Pons (tissue), 1 donor: ENCODE results near the gene DDX17.

Experiments
- DNase-seq: peaks from one replicate; pipeline ENCODE4 v3.0.0-alpha.2; 2016; ENCODE audit warnings: low spot score

The DDX17 gene

DNA sequence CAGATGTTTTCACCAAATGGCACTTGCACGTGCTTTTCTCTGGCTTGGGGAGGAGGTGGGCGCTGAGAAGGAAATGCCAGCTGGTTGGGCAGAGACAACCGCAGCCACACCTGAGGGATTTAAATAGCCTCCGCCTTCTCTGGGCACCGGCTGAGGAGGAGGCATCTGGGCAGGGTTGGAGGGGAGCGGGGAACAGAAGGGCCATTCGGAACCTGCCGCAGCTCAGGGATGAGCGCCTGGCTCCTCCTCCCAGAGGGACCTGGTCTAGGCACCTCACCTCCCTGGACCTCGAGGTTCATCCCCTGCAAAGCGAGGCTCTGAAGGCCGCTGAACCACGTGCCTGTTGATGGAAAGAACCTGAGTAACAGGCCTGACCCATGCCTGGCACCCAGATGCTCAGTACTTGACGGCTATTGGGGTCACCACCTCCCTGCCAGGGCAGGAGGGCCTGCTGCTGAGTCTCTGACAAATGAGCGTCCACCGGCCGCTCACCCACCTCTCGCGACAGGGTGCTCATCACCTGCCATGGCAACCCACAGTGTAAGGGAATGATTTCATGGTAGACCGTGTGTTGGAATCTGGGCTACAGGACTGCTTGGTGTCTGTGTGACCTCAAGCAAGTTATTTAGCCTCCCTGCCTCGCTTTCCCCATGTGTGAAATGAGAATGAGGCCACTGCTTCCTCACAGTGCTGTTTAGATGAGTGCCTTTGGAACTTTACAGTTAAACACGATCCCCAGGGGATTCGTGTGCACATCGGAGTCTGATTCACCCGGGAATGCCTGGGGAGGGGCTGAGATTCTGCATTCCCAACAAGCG is 40.2 kb downstream of the DDX17 start:
- no peak for DNase-seq

DNA sequence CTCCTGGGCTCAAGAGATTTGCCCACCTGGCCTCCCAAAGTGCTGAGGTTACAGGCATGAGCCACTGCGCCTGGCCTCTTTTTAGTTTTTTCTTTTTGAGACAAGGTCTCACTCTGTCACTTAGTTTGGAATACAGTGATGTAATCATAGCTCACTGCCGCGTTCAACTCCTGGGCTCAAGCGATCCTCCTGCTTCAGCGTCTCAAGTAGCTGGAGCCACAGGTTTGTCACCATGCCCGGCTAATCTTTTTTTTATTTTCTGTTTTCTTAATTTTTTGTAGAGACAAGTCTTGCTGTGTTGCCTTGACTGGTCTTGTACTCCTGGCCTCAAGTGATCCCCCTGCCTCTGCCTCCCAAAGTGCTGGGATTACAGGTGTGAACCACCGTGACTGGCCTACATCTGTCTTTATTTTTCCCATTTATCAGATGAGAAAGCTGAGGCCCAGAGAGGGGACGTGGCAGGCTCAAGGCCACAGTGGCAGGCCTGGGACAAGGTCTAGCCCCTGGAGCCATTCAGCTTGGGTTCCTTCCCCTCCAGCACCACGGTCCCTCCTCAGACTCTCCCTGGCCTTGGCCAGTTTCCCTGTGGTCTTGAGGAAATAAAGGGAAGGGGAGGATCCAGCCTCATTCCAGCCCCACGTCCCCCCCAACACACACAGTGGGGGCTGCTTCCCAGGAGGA is 41.0 kb downstream of the DDX17 start:
- DNase-seq: no peak

DNA sequence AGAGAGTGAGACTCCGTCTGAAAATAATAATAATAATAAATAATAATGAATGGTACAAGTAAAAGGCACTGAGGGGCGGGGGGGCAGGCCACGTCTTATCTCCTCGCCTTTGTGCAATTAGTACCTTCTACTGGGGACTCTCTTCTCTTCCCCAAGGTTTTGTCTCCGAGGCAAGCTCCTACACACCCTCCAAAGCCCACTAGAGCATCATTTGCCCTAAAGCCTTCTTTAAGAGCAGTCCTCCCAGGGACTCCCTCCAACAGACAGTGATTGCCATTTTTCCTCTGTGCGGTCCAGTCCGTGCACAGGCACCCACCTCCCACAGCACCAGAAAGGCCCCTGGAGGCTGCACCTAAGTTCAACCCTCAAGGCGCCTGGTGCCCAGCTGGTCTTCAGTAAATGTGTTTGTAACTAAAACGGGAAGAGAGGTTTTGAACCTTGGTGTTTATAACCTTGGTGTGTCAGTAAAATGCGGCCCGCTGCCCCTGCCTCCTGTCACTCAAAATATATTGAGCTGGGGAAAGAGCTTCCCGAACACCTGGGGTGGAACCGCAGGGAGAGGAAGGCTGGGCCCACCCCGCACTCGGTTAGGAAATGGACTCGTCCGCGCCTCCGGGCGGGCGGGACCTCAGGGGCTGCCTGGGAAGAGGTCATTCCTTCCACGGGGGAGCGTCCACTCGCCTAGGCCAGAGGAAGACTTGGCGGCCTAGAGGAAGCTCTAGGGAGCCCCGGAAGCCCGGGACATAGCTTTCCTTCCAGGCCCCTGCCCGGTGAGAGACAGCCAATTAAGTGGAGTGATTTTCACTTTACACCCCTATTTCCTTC is 42.9 kb downstream of the DDX17 start:
- no peak for DNase-seq

DNA sequence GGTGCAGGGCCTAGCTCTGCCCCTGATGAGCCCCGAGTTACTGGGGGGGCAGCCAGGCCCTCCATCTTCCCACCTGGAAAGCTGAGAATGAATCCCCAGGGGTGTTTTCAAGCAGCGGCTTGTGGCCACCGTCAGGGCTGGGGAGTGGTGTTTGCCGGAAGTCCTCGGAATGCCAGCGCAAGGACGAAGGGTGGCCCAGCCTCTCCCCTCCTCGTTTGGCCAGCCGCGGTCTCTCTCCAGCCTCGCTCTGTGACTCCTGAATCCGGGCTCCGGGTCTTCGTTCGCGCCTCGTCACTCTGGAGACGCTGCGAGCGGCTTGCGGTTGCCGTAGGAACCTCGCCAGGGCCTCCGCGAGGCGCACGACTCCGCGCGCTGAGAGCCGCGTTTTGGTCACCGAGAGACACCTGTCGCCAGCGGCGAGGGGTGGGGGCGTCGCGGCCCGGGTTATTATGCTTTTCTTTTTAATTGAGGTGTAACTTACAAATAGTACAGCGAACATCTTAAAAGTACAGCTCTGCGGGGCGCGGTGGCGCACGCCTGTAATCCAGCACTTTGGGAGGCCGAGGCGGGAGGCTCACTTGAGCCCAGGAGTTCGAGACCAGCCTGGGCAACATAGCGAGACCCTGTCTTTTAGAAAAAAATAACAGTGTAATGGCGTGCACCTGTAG is 44.6 kb downstream of the DDX17 start:
- DNase-seq: peak; percentile 30

DNA sequence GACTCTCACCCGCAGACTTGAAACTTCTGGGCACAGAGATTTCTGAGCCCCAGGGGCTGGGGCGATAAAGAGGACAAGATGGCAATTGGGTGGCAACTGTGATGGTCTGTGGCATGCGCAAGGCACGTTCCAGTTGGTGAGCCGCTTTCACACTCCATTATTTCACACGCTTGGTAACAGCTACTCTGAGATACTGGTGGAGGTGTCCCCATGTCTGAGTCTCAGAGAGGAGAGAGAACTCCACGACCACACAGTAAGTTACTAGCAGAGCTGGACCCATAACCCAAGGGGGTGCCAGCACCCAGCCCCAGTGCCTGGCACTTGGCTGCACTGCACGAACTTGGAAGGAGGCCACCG is 45.1 kb downstream of the DDX17 start:
- DNase-seq: no peak

DNA sequence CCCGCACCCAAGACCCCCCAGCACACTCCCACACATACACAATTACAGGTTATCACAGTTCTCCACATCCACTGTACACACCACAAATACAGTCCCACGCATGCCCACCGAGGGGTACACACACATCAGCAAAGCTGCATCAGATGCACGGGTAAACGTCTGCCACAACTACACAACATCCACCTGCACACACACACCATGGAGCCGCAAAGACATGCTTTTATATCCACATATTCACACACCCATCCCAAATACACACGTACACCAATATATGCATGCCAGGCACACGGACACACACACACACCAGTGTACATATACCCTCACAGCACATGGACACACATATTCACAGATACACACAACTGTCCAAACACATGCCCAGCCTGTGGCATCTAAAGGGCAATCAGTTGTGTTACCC is 45.7 kb downstream of the DDX17 start:
- DNase-seq: no peak

DNA sequence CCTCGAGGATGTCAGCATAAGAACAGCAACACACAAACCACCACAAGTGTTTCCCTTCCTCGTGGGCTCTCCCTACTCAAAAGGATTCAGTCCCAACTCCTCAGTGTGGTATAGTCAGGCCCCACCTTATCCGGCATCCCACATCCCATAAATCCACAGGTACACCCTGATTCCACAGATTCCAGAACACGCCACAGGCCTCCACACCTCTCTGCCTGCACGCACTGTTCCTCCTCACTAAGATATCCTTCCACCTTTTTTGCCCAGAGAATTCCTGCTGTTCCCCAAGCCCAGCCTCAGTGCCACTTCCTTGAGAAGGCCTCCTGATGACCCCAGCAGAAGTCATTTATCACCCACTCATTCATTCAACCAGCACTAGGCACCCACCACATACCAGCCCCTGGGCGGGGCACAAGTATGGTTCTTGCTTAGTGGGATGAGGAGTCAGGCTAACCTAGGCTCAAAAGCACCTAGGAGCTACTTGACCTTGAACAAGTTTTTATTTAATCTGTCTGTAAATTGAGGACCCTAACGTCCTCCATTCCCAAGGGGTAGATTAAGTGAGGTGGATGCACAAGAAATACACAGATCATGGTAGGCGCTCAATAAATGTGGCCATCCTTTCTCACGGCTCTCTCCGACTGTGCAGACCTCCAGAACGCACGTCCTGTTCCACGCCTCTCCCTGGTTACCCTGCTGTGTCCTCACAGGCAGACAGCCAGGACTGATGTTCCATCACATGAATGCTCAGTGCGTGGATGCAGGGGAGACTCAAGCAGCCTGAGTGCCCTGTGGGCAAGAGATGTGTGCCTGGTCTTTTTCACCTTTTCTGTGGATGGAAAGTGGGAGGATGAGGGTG is 49.0 kb downstream of the DDX17 start:
- no peak for DNase-seq

DNA sequence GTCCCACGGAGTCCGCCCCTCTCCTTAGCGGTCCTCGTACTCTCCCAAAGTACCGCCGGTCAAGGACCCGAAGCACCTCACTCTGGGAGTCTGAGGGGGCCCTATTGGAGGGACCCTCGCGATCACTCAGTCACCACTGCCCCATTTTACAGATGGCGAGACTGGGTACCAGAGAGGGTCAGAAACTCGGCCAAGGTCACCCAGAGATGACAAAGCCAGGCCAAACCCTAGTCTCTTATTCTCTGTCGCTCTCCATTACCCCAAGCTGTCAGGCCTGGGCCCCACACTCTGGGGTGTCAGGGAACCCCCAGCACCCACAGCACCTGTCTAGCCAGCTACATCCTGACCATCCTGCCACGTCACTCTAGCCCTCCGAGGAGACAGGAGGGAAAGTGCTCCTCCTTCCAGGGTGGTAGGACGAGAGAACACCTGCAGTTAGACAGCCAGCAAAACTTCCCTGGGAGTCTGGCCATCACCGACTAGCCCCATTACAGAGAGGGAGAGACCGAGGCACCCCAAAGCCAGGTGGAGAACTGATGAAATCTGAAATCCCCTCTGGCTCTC is 49.8 kb downstream of the DDX17 start:
- no peak for DNase-seq

DNA sequence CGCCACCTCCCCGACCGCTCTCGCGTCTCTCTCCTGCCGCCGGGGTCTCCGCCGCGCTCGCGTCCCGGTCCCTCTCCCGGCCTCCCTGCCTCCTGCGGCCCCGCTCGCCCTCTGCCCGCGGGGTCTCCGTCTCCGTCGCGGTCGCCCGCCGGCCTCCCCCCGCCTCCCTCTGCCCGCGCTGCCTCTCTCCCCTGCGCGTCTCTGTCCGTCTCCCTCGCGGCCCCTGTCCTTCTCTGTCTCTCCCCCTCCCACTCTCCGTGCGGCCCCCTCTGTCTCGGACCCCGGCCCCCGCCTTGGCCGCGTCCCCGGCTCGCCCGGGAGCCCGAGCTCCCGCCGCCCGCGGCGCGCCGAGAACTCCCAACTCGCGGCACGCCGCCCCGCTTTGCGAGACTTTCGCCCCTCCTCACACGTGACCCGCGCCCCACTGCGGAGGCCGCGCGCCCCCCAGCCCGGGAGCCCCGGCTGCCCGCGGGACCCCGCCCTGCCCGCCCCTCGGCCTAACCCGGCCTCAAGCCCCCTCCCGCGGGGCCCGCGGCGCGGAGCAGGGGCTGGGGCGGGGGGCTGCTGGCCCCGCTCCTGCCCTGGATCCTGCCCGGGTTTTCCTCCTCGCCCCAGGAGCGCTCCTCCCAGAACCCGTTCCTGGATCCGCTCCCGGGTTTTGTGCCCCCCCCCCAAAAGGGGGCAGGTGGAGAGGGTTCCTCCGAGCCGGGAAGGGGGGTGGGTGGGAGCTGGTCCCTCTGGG is 50.4 kb downstream of the DDX17 start:
- no peak for DNase-seq

DNA sequence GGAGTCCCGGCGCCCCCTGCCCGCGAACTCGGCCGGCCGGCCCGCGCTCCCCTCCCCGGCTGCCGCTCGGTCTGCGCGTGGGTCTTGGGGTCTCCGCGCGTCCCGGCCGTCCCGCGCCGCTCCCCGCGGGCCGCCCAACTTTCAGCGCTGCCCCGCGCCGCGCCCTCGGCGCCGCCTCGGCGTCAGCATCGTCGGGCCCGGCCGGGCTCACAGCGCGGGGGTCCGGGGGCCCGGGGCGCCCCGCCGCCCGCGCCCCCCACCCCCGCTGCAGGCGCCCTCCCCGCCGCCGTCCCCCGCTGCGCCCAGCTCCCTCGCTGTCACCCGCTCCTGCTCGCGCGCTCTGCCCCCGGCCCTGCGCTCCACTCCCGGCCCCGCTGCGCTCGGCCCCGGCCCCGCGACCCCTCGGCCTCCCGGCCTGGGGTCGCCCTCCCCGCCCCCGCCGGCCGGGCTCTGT is 51.0 kb downstream of the DDX17 start, which contains the start of gene KCNJ4:
TSS of gene KCNJ4 (minus strand) at position 124 of the 454 bp plus-strand sequence. CDS start 27,067 bp downstream, outside the sequence.
- DNase-seq: no peak

DNA sequence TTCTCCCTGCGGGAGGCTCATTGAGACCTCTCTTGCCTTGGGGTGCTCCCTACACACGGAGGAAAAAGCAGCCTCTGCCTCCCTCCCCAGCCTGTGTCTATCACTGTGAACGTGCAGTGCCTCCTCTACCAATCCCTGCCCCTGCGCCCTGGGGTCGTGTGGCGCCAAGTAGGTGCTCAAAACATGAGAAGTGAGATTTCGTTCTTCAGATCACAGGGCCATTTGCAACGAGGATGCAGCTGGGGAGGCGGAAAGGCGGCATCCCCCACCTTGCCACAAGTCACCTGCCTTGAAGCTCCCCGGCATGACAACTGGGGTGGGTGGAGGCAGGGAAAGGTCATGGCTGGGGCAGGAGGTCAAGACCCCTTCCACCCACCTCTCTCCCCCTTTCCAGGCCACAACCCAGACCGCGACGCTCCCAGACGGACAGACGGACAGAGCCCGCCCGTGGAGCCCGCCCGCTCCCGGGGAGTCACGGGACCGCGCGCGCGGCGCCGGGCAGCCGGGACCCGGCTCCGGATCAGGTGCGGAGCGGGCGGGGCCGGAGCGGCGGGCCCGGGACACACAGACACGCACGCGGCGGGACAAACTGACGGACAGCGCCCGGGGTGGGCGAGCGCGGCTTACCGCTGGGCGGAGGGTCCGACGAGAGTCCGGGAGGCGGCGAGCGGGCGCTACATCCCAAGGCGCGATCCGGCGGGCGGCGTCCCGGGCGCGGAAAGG is 51.6 kb downstream of the DDX17 start:
- no peak for DNase-seq

DNA sequence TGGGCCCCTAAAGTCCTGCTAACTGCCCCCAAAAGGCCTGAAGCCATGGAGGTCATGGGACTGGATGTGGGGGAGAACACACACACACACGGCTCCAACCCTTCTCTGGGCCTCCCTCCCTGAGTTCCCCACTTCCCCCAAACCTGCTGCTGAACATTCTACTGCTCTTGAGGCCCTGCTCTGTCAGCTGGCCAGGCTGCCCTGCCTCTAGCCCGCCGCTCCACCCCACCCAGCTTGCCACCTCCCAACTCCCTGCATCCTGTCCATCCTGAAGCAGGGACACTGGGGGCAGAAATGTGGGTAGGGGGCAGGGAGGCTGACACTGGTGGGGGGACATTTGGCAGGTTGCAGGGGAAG is 52.1 kb downstream of the DDX17 start:
- no peak for DNase-seq

DNA sequence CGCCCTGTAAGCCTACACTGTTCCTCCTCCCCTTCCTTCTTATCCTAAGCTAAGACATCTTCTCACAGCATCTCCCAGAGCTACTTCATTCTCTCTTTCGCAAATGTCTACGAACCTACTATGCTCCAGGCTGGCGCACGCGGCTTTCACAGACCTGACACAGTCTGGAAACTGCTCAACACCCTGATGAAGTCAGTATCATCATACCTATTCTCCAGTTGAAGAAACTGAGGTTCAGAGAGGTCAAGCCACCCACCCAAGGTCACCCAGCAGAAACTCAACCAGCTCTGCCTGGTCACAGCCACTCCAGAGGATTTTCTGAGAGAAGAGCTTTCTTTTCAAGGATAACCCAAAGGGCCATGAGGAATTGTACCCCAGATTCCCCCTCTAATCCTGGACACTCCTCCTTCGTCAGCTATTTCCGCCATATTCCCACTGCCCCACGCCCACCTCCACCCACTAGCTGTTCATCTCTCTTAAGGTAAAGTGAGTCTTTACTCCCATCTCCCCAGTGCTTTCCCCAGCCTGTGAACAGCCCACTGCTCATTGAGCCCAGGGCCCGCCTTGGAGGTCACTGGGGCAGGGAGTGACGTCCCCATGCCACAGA is 52.9 kb downstream of the DDX17 start:
- no peak for DNase-seq

DNA sequence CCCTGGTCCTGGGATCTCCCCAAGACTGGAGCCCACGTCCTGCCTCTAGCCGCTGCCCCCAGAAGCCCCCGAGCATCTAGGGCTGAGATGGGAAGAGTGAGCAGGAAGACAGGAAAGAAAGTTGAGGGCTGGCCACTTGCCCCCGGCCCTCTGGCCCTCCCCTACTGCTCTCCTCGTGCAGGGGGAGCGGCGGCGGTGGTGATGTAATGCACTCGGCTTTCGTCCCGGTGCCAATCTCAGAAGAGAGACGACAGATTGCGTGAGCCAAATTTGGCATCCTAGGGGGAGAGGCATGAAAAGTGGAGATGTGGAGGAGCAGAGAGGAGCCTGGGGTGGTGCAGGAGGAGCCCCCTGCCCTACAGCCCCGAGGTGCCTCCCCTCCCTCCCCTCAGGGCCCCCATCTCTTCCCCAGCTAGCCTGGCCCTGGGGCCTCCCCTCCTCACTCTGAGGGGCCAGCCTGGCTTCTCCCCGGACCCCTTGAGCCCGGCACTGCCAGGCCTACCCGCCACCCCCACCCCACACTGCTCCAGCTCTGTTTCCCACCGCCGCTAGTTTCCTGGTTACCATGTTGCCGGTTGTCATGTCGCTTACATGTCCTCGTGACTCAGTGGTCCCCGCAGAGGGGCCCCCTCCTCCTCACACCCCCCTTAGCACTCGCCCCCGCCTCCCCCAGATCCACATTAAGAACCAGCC is 53.6 kb downstream of the DDX17 start:
- no peak for DNase-seq

DNA sequence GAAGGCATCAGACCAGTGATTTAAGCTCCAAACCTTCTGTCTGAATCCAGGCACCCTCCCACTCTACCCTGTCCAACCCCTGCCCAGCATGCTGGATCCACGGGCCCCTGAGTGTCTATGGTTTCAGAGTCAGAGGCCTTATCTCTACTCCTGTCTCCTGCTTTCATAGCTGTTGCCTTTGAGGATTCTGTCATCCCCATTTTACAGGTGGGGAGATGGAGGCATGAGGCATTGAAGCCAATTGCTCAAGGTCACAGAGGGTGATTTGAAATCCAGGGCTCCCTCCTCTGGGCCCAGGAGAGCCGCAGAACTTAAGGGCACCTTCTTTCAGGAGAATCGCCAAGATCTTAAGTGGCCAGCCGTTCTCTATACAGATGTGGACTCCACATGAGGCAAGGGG is 54.2 kb downstream of the DDX17 start:
- DNase-seq: no peak

DNA sequence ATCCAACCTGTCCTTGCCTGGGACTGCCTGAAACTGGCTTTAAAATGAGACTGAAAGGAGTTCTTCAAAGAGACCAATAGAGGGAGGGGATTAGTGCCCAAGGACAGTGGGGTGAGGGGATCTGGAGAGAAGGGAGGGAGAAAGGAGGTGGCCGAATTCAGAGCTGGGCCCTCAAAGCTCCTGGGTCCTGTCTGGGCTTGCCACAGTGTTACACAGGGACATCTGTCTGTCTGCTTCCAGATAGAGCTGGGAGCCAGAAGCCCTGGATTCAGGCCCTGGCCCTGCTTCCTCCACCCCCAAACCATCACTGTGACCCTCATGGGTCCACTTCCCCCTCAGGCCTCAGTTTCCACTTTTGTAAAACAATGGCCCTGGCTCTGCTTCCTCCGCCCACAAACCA is 54.7 kb downstream of the DDX17 start:
- no peak for DNase-seq

DNA sequence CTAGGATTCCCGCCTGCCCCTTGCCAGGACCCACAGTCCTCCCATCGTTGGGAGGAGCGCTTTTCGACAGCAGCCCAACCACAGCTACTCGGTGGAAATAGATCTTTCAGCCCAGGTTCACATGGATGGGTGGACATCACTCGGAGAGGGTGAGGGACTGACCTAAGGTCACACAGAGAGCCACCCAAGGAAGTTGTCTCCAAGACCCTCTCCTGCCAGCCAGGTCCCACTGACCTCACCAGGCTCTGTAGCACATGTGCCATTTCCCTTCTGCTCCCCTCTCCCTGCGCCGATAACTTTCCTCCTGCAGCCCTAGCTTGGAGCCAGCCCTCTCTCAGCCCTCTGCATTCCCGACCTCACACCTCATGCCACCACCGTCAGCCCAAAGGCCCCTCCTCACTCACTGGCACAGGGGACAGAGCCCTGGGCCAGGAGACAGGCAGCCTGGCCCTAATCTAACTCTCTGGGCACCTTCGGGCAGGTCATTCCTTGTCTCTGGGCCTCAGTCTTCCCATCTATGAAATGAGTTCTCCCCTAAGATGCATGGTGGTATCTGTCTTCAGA is 55.8 kb downstream of the DDX17 start:
- DNase-seq: no peak

DNA sequence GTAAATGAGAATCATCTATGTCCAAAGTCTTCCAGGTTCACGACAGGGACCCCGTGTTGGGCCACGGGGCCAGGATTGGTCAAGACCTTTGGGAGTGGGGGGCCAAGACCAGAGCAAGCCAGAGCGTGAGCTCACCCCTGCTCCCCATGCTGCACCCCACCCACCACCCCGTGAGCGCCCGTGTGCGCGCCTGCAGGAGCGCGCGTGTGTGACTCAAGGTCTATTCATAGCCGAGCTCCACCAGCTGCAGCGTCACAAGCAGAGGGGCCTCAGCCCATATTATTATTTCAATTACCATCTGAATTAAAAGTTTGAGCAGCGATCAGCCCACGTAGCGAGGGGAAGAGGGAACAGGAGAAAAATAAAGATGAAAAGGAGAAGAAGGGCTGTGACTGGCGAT is 56.3 kb downstream of the DDX17 start:
- no peak for DNase-seq
